ENCODE data around the gene CRLF1. TPM values are rescaled to one million over a fixed set of nuclear protein-coding genes. Genes with fewer than 3 reads are reported as not detected.

The CRLF1 gene
- total RNA-seq, 1 experiment from 2014 or later: 16.2 TPM

DNA sequence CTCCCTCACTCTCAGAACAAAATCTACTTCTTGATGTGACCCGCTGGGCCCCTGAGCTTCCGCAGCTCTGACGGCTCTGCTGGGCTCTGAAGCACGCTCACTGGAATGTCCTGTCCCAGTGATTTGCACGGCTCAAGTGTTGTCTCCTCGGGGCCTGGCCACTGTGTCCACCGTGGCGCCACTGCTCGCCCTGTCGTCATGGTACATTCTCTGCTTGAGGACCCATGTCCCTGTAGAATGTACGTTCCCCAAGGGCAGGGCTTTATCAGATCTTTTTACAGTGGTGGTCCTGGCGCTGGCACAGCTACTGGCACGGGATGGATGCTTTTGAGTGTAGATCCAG is 42.3 kb upstream of the CRLF1 start:
- Histone ChIP-seq H2BK5ac (ENCODE audit: insufficient read length, low read length) (no peak overlapping the region), H3K9me3 (ENCODE audit: control insufficient read depth, low read depth, low read length) (no peaks in the 10 kb centered on the region), H3K79me1 (ENCODE audit: insufficient read depth, low read depth, low read length, poor library complexity, severe bottlenecking) (no peaks in the 10 kb centered on the region), H3K4me1 (ENCODE audit: insufficient read depth, low read length) (no peaks in the 10 kb centered on the region; the same call in 1 of the 2 replicates), H2AFZ (ENCODE audit: low read length) (no peak overlapping the region), H4K20me1 (ENCODE audit: control insufficient read depth, insufficient read depth, insufficient read length) (no peaks in the 10 kb centered on the region), H2BK120ac (ENCODE audit: low read depth, low read length, poor library complexity, severe bottlenecking) (no peak overlapping the region), H2BK20ac (ENCODE audit: low read depth, low read length, poor library complexity, severe bottlenecking) (no peak overlapping the region), H3K9ac (ENCODE audit: extremely low read depth, insufficient read length, low read length) (no peak overlapping the region), H3K27ac (ENCODE audit: insufficient read length, low read depth, low read length) (no peak overlapping the region), H2BK12ac (ENCODE audit: insufficient read length, low read depth, low read length) (no peak overlapping the region), H3K4ac (ENCODE audit: low read depth, low read length) (no peak overlapping the region), H4K8ac (replicated peaks; ENCODE audit: insufficient read length, low read depth, low read length) (no peak overlapping the region), H3K14ac (ENCODE audit: insufficient read depth, low read length) (no peak overlapping the region), H3K23me2 (ENCODE audit: insufficient read length, low read depth, low read length, poor library complexity, severe bottlenecking) (no peaks in the 10 kb centered on the region), H3K56ac (ENCODE audit: insufficient read length, low read depth, low read length) (no peak overlapping the region), H3T11ph (ENCODE audit: low read length) (no peak overlapping the region), H3K27me3 (ENCODE audit: insufficient read depth, low read length) (no peaks in the 10 kb centered on the region), H4K91ac (ENCODE audit: insufficient read length, low read depth, low read length) (no peak overlapping the region), H3K4me2 (ENCODE audit: insufficient read depth, insufficient read length, low read length) (no peak overlapping the region), H3K23ac (ENCODE audit: insufficient read length, low read depth, low read length) (no peak overlapping the region), H2BK15ac (ENCODE audit: low read depth, low read length) (no peak overlapping the region), H3K18ac (ENCODE audit: insufficient read length, low read depth, low read length) (no peak overlapping the region), H4K5ac (ENCODE audit: insufficient read length, low read depth, low read length) (no peak overlapping the region), H2AK5ac (ENCODE audit: insufficient read length, low read length) (no peak overlapping the region), H3K79me2 (ENCODE audit: insufficient read depth, low read length) (no peaks in the 10 kb centered on the region)
- Mint-ChIP-seq H3K4me3 (no peak overlapping the region), H3K4me1 (peaks cover 39 to 54% of the 10 kb centered on the region in 2 experiments), H3K9me3 (no peaks in the 10 kb centered on the region), H3K27ac (peak overlapping the region; percentile 44 to 76 (median 48); a peak in 3 of 7 replicates), H3K36me3 (ENCODE audit: insufficient read depth in 1 of 3, low read depth in 3 of 3) (peaks cover 0 to 2% (median 2%) of the 10 kb centered on the region in 3 experiments; a peak in 1 of 7 replicates), H3K27me3 (ENCODE audit: low read depth) (peaks cover 2% of the 10 kb centered on the region)
- WGBS (ENCODE audit: extremely low coverage, insufficient read length, low lambda C conversion rate): no CpG with 5 or more reads among the region's 13 CpGs
- no peak for DNase-seq
- TF ChIP-seq, protein P1, sequence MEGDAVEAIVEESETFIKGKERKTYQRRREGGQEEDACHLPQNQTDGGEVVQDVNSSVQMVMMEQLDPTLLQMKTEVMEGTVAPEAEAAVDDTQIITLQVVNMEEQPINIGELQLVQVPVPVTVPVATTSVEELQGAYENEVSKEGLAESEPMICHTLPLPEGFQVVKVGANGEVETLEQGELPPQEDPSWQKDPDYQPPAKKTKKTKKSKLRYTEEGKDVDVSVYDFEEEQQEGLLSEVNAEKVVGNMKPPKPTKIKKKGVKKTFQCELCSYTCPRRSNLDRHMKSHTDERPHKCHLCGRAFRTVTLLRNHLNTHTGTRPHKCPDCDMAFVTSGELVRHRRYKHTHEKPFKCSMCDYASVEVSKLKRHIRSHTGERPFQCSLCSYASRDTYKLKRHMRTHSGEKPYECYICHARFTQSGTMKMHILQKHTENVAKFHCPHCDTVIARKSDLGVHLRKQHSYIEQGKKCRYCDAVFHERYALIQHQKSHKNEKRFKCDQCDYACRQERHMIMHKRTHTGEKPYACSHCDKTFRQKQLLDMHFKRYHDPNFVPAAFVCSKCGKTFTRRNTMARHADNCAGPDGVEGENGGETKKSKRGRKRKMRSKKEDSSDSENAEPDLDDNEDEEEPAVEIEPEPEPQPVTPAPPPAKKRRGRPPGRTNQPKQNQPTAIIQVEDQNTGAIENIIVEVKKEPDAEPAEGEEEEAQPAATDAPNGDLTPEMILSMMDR (conservative IDR thresholded peaks at IDR 0.05): no peak

All from H9 (cell line).